IMR-90 (cell line): ENCODE data around the gene ACSM3.

ENCODE experiments used
- CTCF ChIP-seq: conservative IDR thresholded peaks from 2 replicates; pipeline ENCODE4 v1.5.1; 2012; ENCODE audit warnings: mild to moderate bottlenecking, low read depth, low read length, improper control_type of control experiment
- ELK1 ChIP-seq: fragments of 150-350 bp; IDR thresholded peaks from 2 replicates; pipeline ENCODE4 v1.6.1; 2016; ENCODE audit warnings: low read depth, mild to moderate bottlenecking, low read length, moderate library complexity, borderline replicate concordance
- POLR2A ChIP-seq: IDR thresholded peaks from 2 replicates; pipeline ENCODE4 v1.6.1; 2012; ENCODE audit warnings: mild to moderate bottlenecking, low read depth, low read length

GRCh38 chr16:20826039-20826566 lies 62.3 kb downstream of the ACSM3 start:
- TF ChIP-seq POLR2A (no peak), ELK1 (no peak), CTCF (no peak)
